Measurements from ENCODE around the gene SLC15A1. TPM values are rescaled to one million over a fixed set of nuclear protein-coding genes. Genes with fewer than 3 reads are reported as not detected.

Gene SLC15A1
- total and polyA plus RNA-seq, 2 donors (not counting 1 experiment from before 2014, with no cell fraction given) = not detected

- H3K9me3 Mint-ChIP-seq (ENCODE audit: insufficient read depth) = no peaks in the 10 kb centered on the region
- no peak overlapping the region for H2AFZ ChIP-seq (ENCODE audit: insufficient read depth, low read depth, low read length, poor library complexity, severe bottlenecking)
- ATAC-seq (ENCODE audit: low read depth) (no peak), DNase-seq (no peak)
- CTCF ChIA-PET = no interaction called here
- H3K27ac ChIP-seq (ENCODE audit: low read length in 2 of 2) = no peak overlapping the region
- H3K4me1 Mint-ChIP-seq = peaks cover 3% of the 10 kb centered on the region
- no peaks in the 10 kb centered on the region for H3K9me3 ChIP-seq (ENCODE audit: control extremely low read depth in 1 of 3, control insufficient read depth in 2 of 3, insufficient read depth in 1 of 3, low read length in 2 of 3)
- intact Hi-C loops (cut with micrococcal nuclease) = no loop called here
- POLR2A ChIA-PET = no interaction called here
- H3K9ac ChIP-seq (ENCODE audit: low read length) = no peak overlapping the region
- H3K27me3 Mint-ChIP-seq = peaks cover 13% of the 10 kb centered on the region
- 84% methylated on average over 2 of the region's 4 CpGs for WGBS (ENCODE audit: insufficient coverage)
- H3K4me3 Mint-ChIP-seq = no peak overlapping the region
- no peaks in the 10 kb centered on the region for H3K79me2 ChIP-seq (ENCODE audit: control insufficient read depth, insufficient read depth, low read length)
- H3K4me1 ChIP-seq (ENCODE audit: control insufficient read depth in 2 of 2, insufficient read depth in 2 of 2, low read length in 2 of 2) = no peaks in the 10 kb centered on the region
- no peak overlapping the region for H3K27ac Mint-ChIP-seq
- no peak for TF ChIP-seq EZH2 (IDR thresholded peaks at IDR 0.05; ENCODE audit: borderline replicate concordance, insufficient read depth, low read depth, low read length, poor library complexity, severe bottlenecking)
- TF ChIP-seq CTCF (IDR thresholded peaks at IDR 0.05) = no peak
- no peak overlapping the region for H3K4me3 ChIP-seq (ENCODE audit: control extremely low read depth in 1 of 5, extremely low read depth in 1 of 5, insufficient read depth in 1 of 5, low read depth in 2 of 5, low read length in 4 of 5)
- no peaks in the 10 kb centered on the region for H3K36me3 ChIP-seq (replicated peaks in 1 of 2; ENCODE audit: control extremely low read depth in 1 of 2, control insufficient read depth in 1 of 2, extremely low read depth in 1 of 2, insufficient read depth in 2 of 2, low read length in 1 of 2)
- H3K4me2 ChIP-seq (replicated peaks; ENCODE audit: low read depth, low read length, poor library complexity, severe bottlenecking) = no peak overlapping the region
- no peaks in the 10 kb centered on the region for H4K20me1 ChIP-seq (ENCODE audit: control insufficient read depth, insufficient read depth, low read length, poor library complexity, severe bottlenecking)
- no peaks in the 10 kb centered on the region for H3K27me3 ChIP-seq (replicated peaks in 1 of 4; ENCODE audit: control extremely low read depth in 1 of 4, control insufficient read depth in 3 of 4, insufficient read depth in 4 of 4, low read length in 3 of 4)
These were observed 54.7 kb downstream of the SLC15A1 start for GRCh38 chr13:98697791-98698190.

- Histone ChIP-seq H3K79me2 (ENCODE audit: control insufficient read depth, insufficient read depth, low read length) (no peaks in the 10 kb centered on the region), H3K4me2 (replicated peaks; ENCODE audit: low read depth, low read length, poor library complexity, severe bottlenecking) (no peak overlapping the region), H2AFZ (ENCODE audit: insufficient read depth, low read depth, low read length, poor library complexity, severe bottlenecking) (no peak overlapping the region), H4K20me1 (ENCODE audit: control insufficient read depth, insufficient read depth, low read length, poor library complexity, severe bottlenecking) (no peaks in the 10 kb centered on the region), H3K4me1 (ENCODE audit: control insufficient read depth in 2 of 2, insufficient read depth in 2 of 2, low read length in 2 of 2) (no peaks in the 10 kb centered on the region), H3K9me3 (ENCODE audit: control extremely low read depth in 1 of 3, control insufficient read depth in 2 of 3, insufficient read depth in 1 of 3, low read length in 2 of 3) (no peaks in the 10 kb centered on the region), H3K36me3 (replicated peaks in 1 of 2; ENCODE audit: control extremely low read depth in 1 of 2, control insufficient read depth in 1 of 2, extremely low read depth in 1 of 2, insufficient read depth in 2 of 2, low read length in 1 of 2) (no peaks in the 10 kb centered on the region), H3K4me3 (ENCODE audit: control extremely low read depth in 1 of 5, extremely low read depth in 1 of 5, insufficient read depth in 1 of 5, low read depth in 2 of 5, low read length in 4 of 5) (no peak overlapping the region), H3K9ac (ENCODE audit: low read length) (no peak overlapping the region), H3K27me3 (replicated peaks in 1 of 4; ENCODE audit: control extremely low read depth in 1 of 4, control insufficient read depth in 3 of 4, insufficient read depth in 4 of 4, low read length in 3 of 4) (no peaks in the 10 kb centered on the region), H3K27ac (ENCODE audit: low read length in 2 of 2) (no peak overlapping the region)
- Mint-ChIP-seq H3K27ac (no peak overlapping the region), H3K4me1 (no peaks in the 10 kb centered on the region), H3K9me3 (ENCODE audit: insufficient read depth) (no peaks in the 10 kb centered on the region), H3K4me3 (no peak overlapping the region), H3K27me3 (peaks cover 7% of the 10 kb centered on the region)
- intact Hi-C loops (cut with micrococcal nuclease) = no loop called here
- POLR2A ChIA-PET = no interaction called here
- ATAC-seq (ENCODE audit: low read depth) = no peak
- DNase-seq = no peak
- WGBS (ENCODE audit: insufficient coverage) = 57% methylated on average over 1 of the region's 1 CpG
- TF ChIP-seq CTCF (IDR thresholded peaks at IDR 0.05) (no peak), EZH2 (IDR thresholded peaks at IDR 0.05; ENCODE audit: borderline replicate concordance, insufficient read depth, low read depth, low read length, poor library complexity, severe bottlenecking) (no peak)
- CTCF ChIA-PET = no interaction called here
These were observed 58.7 kb downstream of the SLC15A1 start for GRCh38 chr13:98693756-98694155.

Data from B cell (primary cell).